ENCODE data around the gene YY1.

GRCh38 chr14:100322138-100322957 is 83.4 kb downstream of the YY1 start:
- TF ChIP-seq CTCF (IDR thresholded peaks at IDR 0.05; ENCODE audit: borderline replicate concordance, extremely low read depth, low read length, poor library complexity, severe bottlenecking) (no peak), EZH2 (IDR thresholded peaks at IDR 0.05; ENCODE audit: borderline replicate concordance, low read depth, low read length, severe bottlenecking) (no peak)
